H9 (cell line): ENCODE measurements around the gene SRSF12. TPM values are rescaled to one million over a fixed set of nuclear protein-coding genes. Genes with fewer than 3 reads are reported as not detected.

ENCODE experiments used
- DNase-seq: peaks from one replicate; pipeline ENCODE4 v3.0.0-alpha.2; 2017
- H2AFZ ChIP-seq: one replicate; pipeline ENCODE4 v1.6.1; 2013; ENCODE audit warnings: mild to moderate bottlenecking, low read length, control low read depth, moderate library complexity
- H2AK5ac ChIP-seq: 2 replicates; pipeline ENCODE4 v1.6.1; 2013; ENCODE audit warnings: low read length, control low read depth, mixed read lengths; ENCODE audit not compliant: insufficient read length
- H2BK120ac ChIP-seq: one replicate; pipeline ENCODE4 v1.6.1; 2013; ENCODE audit warnings: low read depth, mild to moderate bottlenecking, low read length, control low read depth, inconsistent platforms; ENCODE audit not compliant: poor library complexity, severe bottlenecking
- H2BK12ac ChIP-seq: 2 replicates; pipeline ENCODE4 v1.6.1; 2013; ENCODE audit warnings: low read length, control low read depth, mixed read lengths, low read depth; ENCODE audit not compliant: insufficient read length
- H2BK15ac ChIP-seq: 2 replicates; pipeline ENCODE4 v1.6.1; 2013; ENCODE audit warnings: low read depth, low read length, control low read depth
- H2BK20ac ChIP-seq: one replicate; pipeline ENCODE4 v1.6.1; 2013; ENCODE audit warnings: low read depth, mild to moderate bottlenecking, low read length, control low read depth, inconsistent platforms; ENCODE audit not compliant: poor library complexity, severe bottlenecking
- H2BK5ac ChIP-seq: 2 replicates; pipeline ENCODE4 v1.6.1; 2013; ENCODE audit warnings: low read length, control low read depth, mixed read lengths; ENCODE audit not compliant: insufficient read length
- H3K14ac ChIP-seq: 2 replicates; pipeline ENCODE4 v1.6.1; 2013; ENCODE audit warnings: low read length, control low read depth; ENCODE audit not compliant: insufficient read depth
- H3K18ac ChIP-seq: 2 replicates; pipeline ENCODE4 v1.6.1; 2013; ENCODE audit warnings: low read depth, mild to moderate bottlenecking, mixed read lengths, low read length, control low read depth; ENCODE audit not compliant: insufficient read length
- H3K23ac ChIP-seq: 2 replicates; pipeline ENCODE4 v1.6.1; 2013; ENCODE audit warnings: low read length, control low read depth, mixed read lengths, low read depth; ENCODE audit not compliant: insufficient read length
- H3K23me2 ChIP-seq: 2 replicates; pipeline ENCODE4 v1.6.1; 2013; ENCODE audit warnings: low read depth, mild to moderate bottlenecking, mixed read lengths, low read length, control low read depth; ENCODE audit not compliant: insufficient read length, poor library complexity, severe bottlenecking
- H3K27ac ChIP-seq: 2 replicates; pipeline ENCODE4 v1.5.1; 2013; ENCODE audit warnings: low read length, control low read depth, mixed read lengths, low read depth; ENCODE audit not compliant: insufficient read length
- H3K27me3 ChIP-seq: 2 replicates; pipeline ENCODE4 v1.6.1; 2013; ENCODE audit warnings: low read length, control low read depth, inconsistent platforms; ENCODE audit not compliant: insufficient read depth
- H3K4ac ChIP-seq: 2 replicates; pipeline ENCODE4 v1.6.1; 2013; ENCODE audit warnings: low read depth, mild to moderate bottlenecking, control low read depth, inconsistent platforms, low read length, moderate library complexity
- H3K4me1 ChIP-seq: 2 replicates; pipeline ENCODE4 v1.6.1; 2013; ENCODE audit warnings: low read length, control low read depth, inconsistent platforms; ENCODE audit not compliant: insufficient read depth
- H3K4me2 ChIP-seq: 2 replicates; pipeline ENCODE4 v1.6.1; 2013; ENCODE audit warnings: low read length, control low read depth, mixed read lengths; ENCODE audit not compliant: insufficient read length, insufficient read depth
- H3K56ac ChIP-seq: 2 replicates; pipeline ENCODE4 v1.6.1; 2013; ENCODE audit warnings: low read depth, mild to moderate bottlenecking, mixed read lengths, low read length, control low read depth; ENCODE audit not compliant: insufficient read length
- H3K79me1 ChIP-seq: 2 replicates; pipeline ENCODE4 v1.6.1; 2013; ENCODE audit warnings: low read depth, mild to moderate bottlenecking, moderate library complexity, low read length, control low read depth, inconsistent platforms; ENCODE audit not compliant: insufficient read depth, poor library complexity, severe bottlenecking
- H3K79me2 ChIP-seq: 2 replicates; pipeline ENCODE4 v1.6.1; 2013; ENCODE audit warnings: low read length, control low read depth, inconsistent platforms; ENCODE audit not compliant: insufficient read depth
- H3K9ac ChIP-seq: 2 replicates; pipeline ENCODE4 v1.6.1; 2013; ENCODE audit warnings: low read length, control low read depth, mixed read lengths; ENCODE audit not compliant: insufficient read length; ENCODE audit errors: extremely low read depth
- H3K9me3 ChIP-seq: one replicate; pipeline ENCODE4 v1.6.1; 2013; ENCODE audit warnings: low read depth, low read length, inconsistent platforms; ENCODE audit not compliant: control insufficient read depth
- H3T11ph ChIP-seq: one replicate; pipeline ENCODE4 v1.6.1; 2013; ENCODE audit warnings: mild to moderate bottlenecking, low read length, control low read depth, inconsistent platforms
- H4K20me1 ChIP-seq: one replicate; pipeline ENCODE4 v1.6.1; 2013; ENCODE audit not compliant: control insufficient read depth, insufficient read length, insufficient read depth
- H4K5ac ChIP-seq: 2 replicates; pipeline ENCODE4 v1.6.1; 2013; ENCODE audit warnings: low read depth, mild to moderate bottlenecking, mixed read lengths, low read length, control low read depth; ENCODE audit not compliant: insufficient read length
- H4K8ac ChIP-seq: replicated peaks from 2 replicates; pipeline ENCODE4 v1.6.1; 2013; ENCODE audit warnings: low read length, control low read depth, mixed read lengths, low read depth; ENCODE audit not compliant: insufficient read length
- H4K91ac ChIP-seq: 2 replicates; pipeline ENCODE4 v1.6.1; 2013; ENCODE audit warnings: low read depth, mild to moderate bottlenecking, moderate library complexity, mixed read lengths, low read length, control low read depth; ENCODE audit not compliant: insufficient read length
- H3K27ac Mint-ChIP-seq, 3 experiments: 2 replicates in 2 of 3; 3 replicates in 1 of 3; pipeline ENCODE4 v1.8.0; 2020 to 2021; ENCODE audit warnings: mixed read lengths in 3 of 3, mild to moderate bottlenecking in 1 of 3, moderate library complexity in 1 of 3
- H3K27me3 Mint-ChIP-seq: 2 replicates; pipeline ENCODE4 v1.8.0; 2021; ENCODE audit warnings: low read depth, mild to moderate bottlenecking, moderate library complexity, mixed read lengths
- H3K36me3 Mint-ChIP-seq, 3 experiments: 2 replicates in 2 of 3; 3 replicates in 1 of 3; pipeline ENCODE4 v1.8.0; 2020 to 2021; ENCODE audit warnings: low read depth in 3 of 3, mixed read lengths in 3 of 3; ENCODE audit not compliant: insufficient read depth in 1 of 3
- H3K4me1 Mint-ChIP-seq, 2 experiments: 2 replicates each; pipeline ENCODE4 v1.8.0; 2020; ENCODE audit warnings: mixed read lengths in 2 of 2
- H3K4me3 Mint-ChIP-seq, 2 experiments: 2 replicates in 1 of 2; 3 replicates in 1 of 2; pipeline ENCODE4 v1.8.0; 2020 to 2021; ENCODE audit warnings: mild to moderate bottlenecking in 2 of 2, mixed read lengths in 2 of 2, moderate library complexity in 1 of 2
- H3K9me3 Mint-ChIP-seq, 2 experiments: 2 replicates in 1 of 2; 3 replicates in 1 of 2; pipeline ENCODE4 v1.8.0; 2020; ENCODE audit warnings: mild to moderate bottlenecking in 2 of 2, mixed read lengths in 2 of 2, moderate library complexity in 1 of 2
- CTCF ChIP-seq: fragments of 200-600 bp; sonication (generic); conservative IDR thresholded peaks from 3 replicates; pipeline ENCODE4 v1.8.0; 2021; ENCODE audit warnings: antibody characterized with exemption, mild to moderate bottlenecking
- WGBS: extraction: QIAGEN DNeasy Blood & Tissue Kit; methylation state at CpG from one replicate; pipeline ENCODE4 v1.1.7; 2013; ENCODE audit warnings: missing lambda C conversion rate, low lambda C conversion rate, mixed read lengths; ENCODE audit not compliant: insufficient read length; ENCODE audit errors: extremely low coverage; 5-methylcytosine and 5-hydroxymethylcytosine counted together
- total RNA-seq: library from RNA; stranded (reverse); gene quantifications from 2 replicates; pipeline ENCODE4 v1.2.1, GENCODE V29; 2021

SRSF12 gene
- total RNA-seq, 1 experiment from 2014 or later: 7.6 TPM

DNA sequence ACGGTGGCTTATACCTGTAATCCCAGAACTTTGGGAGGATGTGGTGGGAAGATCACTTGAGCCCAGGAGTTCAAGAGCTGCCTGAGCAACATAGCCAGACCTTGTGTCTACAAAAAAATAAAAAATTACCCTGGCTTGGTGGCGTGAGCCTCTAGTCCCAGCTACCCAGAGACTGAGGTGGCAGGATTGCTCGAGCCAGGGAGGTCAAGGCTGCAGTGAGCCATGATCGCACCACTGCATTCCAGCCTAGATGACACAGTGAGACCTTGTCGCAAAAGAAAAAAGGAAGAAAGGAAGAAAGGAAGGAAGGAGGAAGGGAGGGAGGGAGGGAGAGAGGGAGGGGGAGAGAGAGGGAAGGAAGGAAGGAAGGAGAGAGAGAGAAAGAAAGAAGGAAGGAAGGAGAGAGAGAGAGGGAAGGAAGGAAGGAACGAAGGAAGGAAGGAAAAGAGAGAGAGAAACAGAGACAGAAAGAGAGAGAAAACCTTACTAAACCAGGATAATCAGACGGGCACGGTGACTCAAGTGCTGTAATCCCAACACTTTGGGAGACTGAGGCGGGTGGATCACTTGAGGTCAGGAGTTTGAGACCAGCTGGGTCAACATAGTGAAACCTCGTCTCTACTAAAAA, 48.2 kb downstream of the SRSF12 start:
- no peak for TF ChIP-seq CTCF
- Mint-ChIP-seq H3K36me3 (no peaks in the 10 kb centered on the region; a peak in 3 of 7 replicates), H3K27ac (no peak overlapping the region; a peak in 1 of 7 replicates), H3K27me3 (peaks cover 10% of the 10 kb centered on the region), H3K4me1 (peaks cover 7 to 8% of the 10 kb centered on the region in 2 experiments), H3K9me3 (peaks cover 0 to 6% of the 10 kb centered on the region in 2 experiments; a peak in 2 of 5 replicates), H3K4me3 (no peak overlapping the region; a peak in 1 of 5 replicates)
- no peak overlapping the region for H2BK15ac ChIP-seq
- H3K79me2 ChIP-seq: peaks cover 2% of the 10 kb centered on the region; the same call in 1 of the 2 replicates
- H2AK5ac ChIP-seq: no peak overlapping the region
- no peak overlapping the region for H3K27ac ChIP-seq
- H3K4ac ChIP-seq: no peak overlapping the region
- H4K5ac ChIP-seq: no peak overlapping the region
- H2BK5ac ChIP-seq: no peak overlapping the region
- no CpG with 5 or more reads among the region's 10 CpGs for WGBS
- DNase-seq: no peak
- no peak overlapping the region for H3K14ac ChIP-seq
- no peak overlapping the region for H2BK12ac ChIP-seq
- H2AFZ ChIP-seq: no peak overlapping the region
- no peak overlapping the region for H3K4me2 ChIP-seq
- H3K18ac ChIP-seq: no peak overlapping the region
- no peaks in the 10 kb centered on the region for H3K27me3 ChIP-seq
- H3K79me1 ChIP-seq: no peaks in the 10 kb centered on the region
- H4K8ac ChIP-seq: no peak overlapping the region
- no peak overlapping the region for H2BK20ac ChIP-seq
- no peak overlapping the region for H3K56ac ChIP-seq
- H4K91ac ChIP-seq: no peak overlapping the region
- H3K9ac ChIP-seq: no peak overlapping the region
- no peak overlapping the region for H3T11ph ChIP-seq
- H4K20me1 ChIP-seq: no peaks in the 10 kb centered on the region
- H3K23me2 ChIP-seq: no peaks in the 10 kb centered on the region
- H2BK120ac ChIP-seq: no peak overlapping the region
- H3K23ac ChIP-seq: no peak overlapping the region
- no peaks in the 10 kb centered on the region for H3K9me3 ChIP-seq
- H3K4me1 ChIP-seq: no peaks in the 10 kb centered on the region
